GM12875 (cell line): ENCODE measurements around the gene SLC16A12.
"Not testable (repeated sequence)": the region's sequence is repeated elsewhere in the genome, so short reads cannot be mapped to it uniquely, and the experiment has no call there.

Experiments used
- H3K4me3 ChIP-seq: one replicate; pipeline ENCODE4 v1.5.1; 2011; ENCODE audit warnings: low read depth, low read length, control low read depth
- TF ChIP-seq, protein P1 (sequence below): IDR thresholded peaks from 2 replicates; pipeline ENCODE4 v1.5.1; 2011; ENCODE audit warnings: low read depth, mild to moderate bottlenecking, control low read depth, inconsistent platforms, low read length, moderate library complexity, borderline replicate concordance; ENCODE audit not compliant: insufficient read depth

SLC16A12 gene

DNA sequence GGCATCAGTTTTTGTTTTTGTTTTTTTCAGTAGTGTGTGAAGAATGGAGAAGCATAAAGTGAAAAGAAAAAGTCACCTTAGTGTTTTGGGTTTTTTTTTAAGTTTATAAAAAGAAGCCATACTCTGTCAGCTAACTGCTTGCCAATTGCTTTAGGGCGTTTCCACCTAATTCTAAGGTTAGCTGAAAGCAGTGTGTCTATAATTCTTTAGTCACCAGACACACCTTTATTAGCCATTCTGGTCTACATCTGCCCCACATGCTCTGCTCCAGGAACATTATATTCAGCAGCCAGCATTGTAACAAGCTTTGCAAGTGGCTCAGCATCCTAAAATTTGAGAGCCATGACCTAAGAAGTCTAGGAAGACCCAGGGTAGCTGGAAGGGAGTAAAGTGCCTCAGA lies 14.1 kb upstream of the SLC16A12 start:
- H3K4me3 ChIP-seq = no peak overlapping the region
- TF ChIP-seq, protein P1, sequence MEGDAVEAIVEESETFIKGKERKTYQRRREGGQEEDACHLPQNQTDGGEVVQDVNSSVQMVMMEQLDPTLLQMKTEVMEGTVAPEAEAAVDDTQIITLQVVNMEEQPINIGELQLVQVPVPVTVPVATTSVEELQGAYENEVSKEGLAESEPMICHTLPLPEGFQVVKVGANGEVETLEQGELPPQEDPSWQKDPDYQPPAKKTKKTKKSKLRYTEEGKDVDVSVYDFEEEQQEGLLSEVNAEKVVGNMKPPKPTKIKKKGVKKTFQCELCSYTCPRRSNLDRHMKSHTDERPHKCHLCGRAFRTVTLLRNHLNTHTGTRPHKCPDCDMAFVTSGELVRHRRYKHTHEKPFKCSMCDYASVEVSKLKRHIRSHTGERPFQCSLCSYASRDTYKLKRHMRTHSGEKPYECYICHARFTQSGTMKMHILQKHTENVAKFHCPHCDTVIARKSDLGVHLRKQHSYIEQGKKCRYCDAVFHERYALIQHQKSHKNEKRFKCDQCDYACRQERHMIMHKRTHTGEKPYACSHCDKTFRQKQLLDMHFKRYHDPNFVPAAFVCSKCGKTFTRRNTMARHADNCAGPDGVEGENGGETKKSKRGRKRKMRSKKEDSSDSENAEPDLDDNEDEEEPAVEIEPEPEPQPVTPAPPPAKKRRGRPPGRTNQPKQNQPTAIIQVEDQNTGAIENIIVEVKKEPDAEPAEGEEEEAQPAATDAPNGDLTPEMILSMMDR = no peak

DNA sequence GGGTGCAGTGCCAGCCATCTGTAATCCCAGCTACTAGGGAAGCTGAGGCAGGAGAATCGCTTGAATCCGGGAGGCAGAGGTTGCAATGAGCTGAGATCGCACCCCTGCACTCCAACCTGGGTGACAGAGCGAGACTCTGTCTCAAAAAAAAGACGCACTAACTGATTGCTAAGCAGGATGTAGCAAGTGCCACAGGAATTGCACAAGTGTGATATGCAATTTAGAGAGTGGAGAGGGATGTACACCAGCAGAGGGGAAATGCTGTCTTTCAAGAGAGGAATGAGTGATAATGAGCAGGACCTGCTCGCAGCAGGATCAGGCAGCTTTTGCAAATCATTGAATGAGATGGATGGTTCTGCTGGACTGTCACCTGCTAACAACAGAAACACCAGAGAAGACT lies 13.3 kb upstream of the SLC16A12 start:
- TF ChIP-seq, protein P1 = no peak
- H3K4me3 ChIP-seq = no peak overlapping the region

DNA sequence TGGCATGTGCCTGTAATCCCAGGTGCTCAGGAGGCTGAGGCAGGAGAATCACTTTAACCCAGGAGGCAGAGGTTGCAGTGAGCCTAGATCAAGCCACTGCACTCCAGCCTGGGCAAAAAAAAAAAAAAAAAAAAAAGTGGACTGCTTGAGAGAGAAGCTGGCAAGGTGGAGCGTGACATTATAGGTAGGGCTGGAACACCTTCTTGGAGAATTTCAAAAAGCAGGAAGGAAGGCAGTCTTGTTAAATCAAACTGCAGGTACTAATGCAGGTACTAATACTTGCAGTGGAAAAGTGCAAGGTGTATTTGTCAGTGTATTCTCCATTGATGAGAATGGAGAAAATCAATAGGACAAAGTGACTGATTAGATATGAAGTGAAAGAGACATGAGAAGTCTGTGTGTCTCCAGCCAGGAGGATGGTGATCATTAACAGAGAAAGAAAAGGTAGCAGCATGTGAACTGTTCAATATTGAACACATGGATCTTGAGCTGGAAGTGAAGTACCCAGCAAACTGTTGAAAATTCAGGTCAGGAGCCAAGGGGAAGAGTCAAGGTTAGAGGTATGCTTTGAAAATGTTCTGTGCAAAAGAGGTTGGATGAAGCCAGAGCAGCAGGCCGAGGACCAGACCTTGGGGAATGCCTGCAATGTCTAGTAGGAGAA lies 12.6 kb upstream of the SLC16A12 start:
- no peak overlapping the region for H3K4me3 ChIP-seq
- TF ChIP-seq, protein P1 = no peak

DNA sequence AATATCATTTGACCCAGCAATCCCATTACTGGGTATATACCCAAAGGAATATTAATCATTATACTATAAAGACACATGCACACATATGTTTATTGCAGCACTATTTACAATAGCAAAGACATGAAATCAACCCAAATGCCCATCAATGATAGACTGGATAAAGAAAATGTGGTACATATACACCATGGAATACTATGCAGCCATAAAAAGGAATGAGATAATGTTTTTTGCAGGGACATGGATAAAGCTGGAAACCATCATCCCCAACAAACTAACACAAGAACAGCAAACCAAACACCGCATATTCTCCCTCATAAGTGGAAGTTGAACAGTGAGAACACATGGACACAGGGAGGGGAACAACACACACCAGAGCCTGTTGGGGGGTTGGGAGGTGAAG lies 11.3 kb upstream of the SLC16A12 start:
- H3K4me3 ChIP-seq = not testable (repeated sequence)

DNA sequence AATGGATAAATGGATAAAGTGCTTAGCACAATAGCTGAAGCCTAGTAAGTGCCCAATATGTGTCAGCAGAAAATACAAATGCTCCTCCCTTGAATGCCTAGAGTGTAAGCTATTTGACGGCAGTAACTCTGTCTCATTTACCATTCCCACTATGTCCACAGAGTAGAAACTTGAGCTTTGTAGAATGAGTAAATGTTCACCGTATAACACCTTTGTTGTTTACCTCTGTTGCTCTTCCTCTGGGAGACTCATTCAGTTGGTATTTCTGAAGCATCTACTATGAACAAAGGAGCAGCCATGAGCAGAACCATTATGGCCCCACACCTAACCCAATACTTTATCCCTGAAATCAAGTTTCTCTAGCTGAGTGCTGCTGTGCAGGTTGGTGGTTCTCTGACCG lies 8.4 kb upstream of the SLC16A12 start:
- H3K4me3 ChIP-seq = no peak overlapping the region
- TF ChIP-seq, protein P1 = no peak

DNA sequence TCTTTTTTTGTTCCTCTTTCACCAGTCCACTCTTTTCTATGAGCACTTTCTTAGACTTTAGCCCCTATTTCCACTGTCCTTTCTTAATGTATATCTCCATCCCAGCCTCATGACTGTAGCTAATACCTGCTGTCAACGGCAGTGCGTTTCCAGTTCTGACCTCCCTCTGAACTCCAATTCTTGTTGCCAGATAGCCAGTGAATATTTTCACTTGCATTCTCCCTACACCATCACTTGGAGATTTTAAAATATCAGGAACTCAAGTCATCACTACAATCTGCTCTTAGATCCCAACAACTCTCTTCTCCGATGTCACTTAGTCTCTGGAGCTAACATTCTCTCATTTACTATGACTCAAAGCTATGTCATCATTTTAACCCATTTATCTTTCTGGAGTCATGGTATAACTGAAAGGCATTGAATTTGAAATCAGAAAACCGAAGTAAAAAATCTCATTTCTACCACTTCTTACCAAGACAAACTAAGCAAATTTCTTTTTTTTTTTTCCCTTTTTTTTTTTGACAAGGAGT lies 5.1 kb upstream of the SLC16A12 start:
- no peak overlapping the region for H3K4me3 ChIP-seq
- TF ChIP-seq, protein P1 = no peak

DNA sequence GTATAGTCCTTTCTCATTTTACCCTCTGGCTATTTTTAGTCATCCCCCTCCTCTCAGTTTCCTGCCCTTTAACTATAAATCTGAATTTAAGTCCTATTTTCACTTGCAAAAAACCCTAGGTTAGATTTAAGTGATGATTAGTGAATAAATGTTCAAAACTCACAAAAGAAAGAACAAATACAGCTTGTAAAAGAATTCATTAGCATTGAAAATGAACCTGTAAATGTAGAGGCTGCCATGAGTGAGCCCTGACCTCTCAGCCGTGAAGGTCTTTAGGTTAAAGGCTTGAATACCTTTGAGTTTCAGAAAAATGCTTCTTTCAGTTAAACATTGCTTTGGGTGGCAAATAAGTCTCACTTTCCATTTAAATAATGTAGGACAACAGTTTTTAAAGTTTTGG lies 2.0 kb upstream of the SLC16A12 start:
- H3K4me3 ChIP-seq = no peak overlapping the region

More for the DNA sequence above, 2.0 kb upstream of the SLC16A12 start:
- TF ChIP-seq, protein P1 = no peak
